NCI-H748 (cell line): ENCODE results near the gene KANSL1.
"Not testable (repeated sequence)": the region's sequence is repeated elsewhere in the genome, so short reads cannot be mapped to it uniquely, and the experiment has no call there.

Experiments used
- DNase-seq: peaks from one replicate; lab custom pipeline; 2025; ENCODE audit not compliant: unreplicated experiment; lab: John Stamatoyannopoulos, UW

The KANSL1 gene

DNA sequence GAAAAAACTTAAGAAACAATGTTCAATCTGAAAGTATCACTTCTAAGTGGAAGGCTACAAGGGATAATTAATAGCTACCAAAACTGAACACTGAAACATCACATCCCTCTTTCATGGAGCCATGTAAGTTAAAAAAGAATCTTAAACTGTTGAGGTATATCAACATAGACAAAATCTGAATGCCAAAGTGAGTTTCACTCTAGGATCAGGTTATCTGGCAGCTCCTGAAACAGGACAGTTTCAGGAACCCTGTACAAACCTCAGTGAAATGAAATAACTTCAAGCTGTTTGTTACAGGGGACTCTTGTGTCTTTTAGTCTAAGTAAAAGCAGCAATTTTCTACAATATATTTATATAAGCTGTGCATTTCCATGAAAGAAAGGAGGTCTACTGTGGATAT, 73.2 kb downstream of the KANSL1 start:
- DNase-seq = no peak

DNA sequence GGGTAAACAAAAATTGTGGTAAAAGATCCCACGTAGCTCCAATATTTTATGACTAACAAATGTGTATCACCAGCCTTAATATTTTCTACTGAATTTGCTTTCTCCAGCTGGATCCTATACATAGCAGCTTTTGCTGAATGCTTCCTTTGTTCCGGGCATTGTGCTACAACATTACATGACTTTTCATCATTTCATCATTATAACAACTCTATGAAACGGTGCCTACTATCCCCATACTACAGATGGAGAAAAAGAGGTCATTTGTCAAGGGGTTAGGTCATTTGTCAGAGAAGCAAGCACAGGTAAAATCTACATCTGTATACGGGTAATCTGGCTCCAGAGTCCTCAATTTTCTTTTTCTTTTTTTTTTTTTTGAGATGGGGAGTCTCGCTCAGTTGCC, 74.3 kb downstream of the KANSL1 start:
- DNase-seq = no peak

- DNase-seq = no peak
Observed at GRCh38 chr17:46117850-46118696, 75.2 kb downstream of the KANSL1 start.

DNA sequence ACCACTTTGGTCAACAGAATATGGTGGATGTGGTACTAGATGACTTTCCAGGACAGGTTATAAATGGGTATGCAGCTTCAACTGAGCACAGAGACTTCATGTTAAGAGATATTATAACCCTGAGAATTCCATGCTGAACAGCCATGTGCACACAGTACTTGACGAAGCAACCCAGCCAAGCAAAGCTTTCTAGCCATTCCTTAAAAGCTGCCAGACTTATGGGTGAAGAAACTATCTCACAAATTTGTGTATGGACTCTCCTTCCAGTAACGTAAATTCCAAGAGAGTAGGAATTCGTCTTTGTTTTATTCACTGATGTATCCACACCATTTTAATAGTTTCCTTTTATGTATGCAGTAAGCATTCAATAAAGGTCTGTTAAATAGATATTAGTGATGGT, 76.1 kb downstream of the KANSL1 start:
- no peak for DNase-seq

- DNase-seq = no peak
Observed at GRCh38 chr17:46115699-46116098, 77.5 kb downstream of the KANSL1 start.

DNA sequence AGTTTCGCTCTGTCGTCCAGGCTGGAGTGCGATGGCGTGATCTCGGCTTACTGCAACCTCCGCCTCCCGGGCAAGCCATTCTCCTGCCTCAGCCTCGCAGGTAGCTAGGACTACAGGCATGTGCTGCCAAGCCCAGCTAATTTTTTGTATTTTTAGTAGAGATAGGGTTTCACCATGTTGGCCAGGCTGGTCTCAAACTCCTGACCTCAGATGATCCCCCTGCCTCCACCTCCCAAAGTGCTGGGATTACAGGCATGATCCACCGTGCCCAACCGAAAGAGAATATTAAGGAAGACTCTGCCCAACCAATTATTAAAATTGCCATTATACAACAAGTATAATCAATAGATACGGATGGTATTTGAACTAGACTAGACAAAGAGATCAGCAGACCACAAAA, 82.0 kb downstream of the KANSL1 start:
- DNase-seq = not testable (repeated sequence)

DNA sequence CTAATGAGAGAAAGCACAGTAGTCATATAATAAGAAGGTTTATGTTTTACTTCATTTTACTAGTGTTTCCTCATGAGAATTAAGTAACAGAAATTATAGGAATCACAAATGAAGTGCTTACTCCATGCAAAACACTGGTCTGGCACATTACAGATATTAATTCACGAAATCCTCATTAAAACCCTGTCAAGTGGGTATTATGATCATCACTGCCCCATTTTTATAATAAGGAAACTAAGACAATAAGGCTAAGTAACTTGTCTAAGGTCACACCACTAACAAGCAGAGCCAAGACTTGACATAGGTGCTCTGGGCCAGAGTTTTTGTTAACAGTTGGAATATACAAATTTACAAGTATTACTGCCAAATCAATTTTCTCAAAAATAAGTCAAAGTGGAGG, 83.0 kb downstream of the KANSL1 start:
- DNase-seq = no peak

DNA sequence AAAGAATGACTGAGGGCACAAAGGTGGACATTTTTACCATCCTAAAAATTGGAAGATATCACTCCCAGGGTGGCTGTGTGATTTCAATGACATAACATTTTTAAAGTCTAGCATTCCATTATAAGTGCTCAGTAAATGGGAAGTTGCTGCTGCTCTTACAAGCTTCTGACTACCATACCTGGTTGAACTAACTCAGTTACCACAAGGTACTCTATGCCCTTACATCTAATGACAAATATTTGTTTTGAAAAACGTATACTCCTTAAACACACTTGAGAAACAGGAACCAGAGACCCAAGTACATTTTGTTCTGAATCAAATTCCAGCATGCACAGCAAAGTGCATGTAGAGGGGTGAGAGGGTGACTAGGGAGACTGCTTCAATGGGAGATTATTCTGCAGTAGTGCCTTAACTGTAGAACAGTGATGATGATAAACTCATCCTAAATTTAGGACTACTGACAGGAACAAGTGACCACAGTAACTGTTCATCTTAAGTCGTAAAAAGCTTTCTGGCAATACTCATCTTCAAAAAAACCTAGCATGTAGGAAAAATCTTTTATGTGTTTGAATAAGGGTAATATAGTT, 83.5 kb downstream of the KANSL1 start:
- no peak for DNase-seq

DNA sequence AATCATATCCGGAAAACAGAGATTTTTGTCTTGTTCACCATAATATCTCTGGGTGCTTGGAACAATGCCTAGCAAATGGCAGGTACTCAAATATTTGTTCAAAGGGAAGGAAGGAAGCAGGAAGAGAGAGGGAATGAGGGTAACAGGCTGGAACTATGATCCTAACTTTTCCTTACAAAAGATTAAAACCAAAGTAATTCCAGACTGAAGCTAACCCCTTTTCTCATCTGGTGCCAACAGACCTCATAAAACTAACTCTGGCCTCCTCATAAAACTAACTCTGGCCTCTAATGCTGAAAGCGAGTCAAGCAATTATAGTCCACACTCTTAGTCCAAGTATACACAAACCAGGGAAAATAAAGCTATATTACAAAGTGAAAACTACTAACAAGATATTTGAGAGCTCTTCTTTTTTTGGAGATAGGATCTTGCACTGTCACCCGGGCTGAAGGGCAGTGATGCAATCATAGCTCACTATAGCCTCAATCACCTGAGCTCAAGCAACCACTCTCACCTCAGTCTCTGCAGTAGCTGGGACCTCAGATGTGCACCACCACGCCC, 84.6 kb downstream of the KANSL1 start:
- DNase-seq = no peak

DNA sequence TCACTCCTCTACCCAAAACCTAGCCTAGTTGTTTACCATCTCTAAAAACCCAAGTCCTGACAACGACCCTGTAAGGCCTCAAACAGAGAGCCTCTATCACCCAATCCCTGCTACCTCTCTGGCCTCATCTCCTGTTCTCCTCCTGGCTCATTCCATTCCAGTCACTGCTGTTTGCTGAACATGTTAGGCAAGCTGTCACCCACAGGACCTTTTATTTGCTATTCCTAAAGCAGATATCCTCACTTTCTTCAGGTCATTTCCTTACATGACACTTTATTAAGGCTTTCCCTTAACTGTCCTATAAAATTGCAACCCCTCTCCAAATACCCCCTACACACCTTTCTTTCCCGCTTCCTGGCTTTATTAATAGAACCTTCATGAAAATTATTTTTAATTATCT, 85.1 kb downstream of the KANSL1 start:
- no peak for DNase-seq

- DNase-seq = no peak
Observed at GRCh38 chr17:46106966-46107644, 86.1 kb downstream of the KANSL1 start.

DNA sequence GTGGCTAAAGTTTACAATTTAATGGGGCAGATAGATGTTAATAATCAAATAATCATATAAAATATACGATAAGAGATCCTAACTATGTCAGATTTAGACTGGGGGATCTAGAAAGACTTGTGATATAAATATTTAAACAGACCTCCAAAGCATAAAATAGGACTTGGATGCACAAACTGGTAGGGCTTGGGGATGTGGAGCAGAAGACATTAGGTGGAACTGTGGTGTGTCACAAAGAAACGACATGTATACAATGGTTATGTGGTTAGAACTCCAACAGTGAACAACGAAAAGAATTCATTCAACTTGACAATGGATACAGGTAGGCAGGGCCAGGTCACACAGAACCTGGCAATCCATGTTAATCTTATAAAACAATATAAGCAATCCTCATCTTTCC, 90.4 kb downstream of the KANSL1 start:
- DNase-seq = not testable (repeated sequence)

- not testable (repeated sequence) for DNase-seq
Observed at GRCh38 chr17:46101785-46102617, 91.2 kb downstream of the KANSL1 start.

DNA sequence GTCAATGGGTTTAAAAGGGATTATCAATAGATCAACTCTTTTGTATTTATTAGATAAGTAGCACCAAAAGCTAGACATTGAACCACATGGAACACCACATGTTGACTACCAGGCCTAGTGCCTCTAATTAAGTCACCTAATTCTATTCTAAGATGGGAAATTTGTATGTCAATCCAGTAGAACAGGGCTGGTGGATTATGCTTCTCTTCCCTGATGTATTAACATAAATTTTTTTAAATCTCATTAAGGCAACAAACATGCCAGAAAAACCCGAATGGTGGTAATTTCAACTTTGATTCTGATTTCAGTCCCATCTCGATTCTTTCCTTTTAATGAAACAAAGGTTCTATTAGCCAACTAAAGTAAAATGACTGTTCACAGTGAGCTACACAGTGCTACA, 92.6 kb downstream of the KANSL1 start:
- no peak for DNase-seq

- no peak for DNase-seq
Observed at GRCh38 chr17:46099865-46100264, 93.4 kb downstream of the KANSL1 start.

GRCh38 chr17:46097497-46097896, 95.7 kb downstream of the KANSL1 start:
- no peak for DNase-seq

DNA sequence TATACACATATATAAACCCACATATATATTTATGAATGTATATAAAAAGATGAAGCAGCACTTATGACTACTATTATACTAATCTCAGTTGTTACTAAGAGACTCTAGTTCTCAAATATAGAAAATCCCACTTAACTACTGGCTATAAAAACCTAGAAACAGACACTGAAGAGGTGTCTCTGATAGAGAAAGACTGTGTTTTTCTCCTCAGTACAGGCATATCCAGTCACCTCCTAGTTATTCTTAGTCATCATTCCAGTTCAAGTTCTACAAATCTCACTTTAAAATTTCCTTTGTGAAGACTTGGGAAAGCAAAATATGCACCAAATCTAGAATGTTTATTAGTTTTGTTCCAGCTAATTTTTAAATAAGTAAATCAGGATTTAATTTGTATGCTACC, 100.2 kb downstream of the KANSL1 start:
- no peak for DNase-seq

GRCh38 chr17:46090871-46091270, 102.4 kb downstream of the KANSL1 start:
- no peak for DNase-seq

GRCh38 chr17:46089389-46089965, 103.8 kb downstream of the KANSL1 start:
- DNase-seq = no peak

DNA sequence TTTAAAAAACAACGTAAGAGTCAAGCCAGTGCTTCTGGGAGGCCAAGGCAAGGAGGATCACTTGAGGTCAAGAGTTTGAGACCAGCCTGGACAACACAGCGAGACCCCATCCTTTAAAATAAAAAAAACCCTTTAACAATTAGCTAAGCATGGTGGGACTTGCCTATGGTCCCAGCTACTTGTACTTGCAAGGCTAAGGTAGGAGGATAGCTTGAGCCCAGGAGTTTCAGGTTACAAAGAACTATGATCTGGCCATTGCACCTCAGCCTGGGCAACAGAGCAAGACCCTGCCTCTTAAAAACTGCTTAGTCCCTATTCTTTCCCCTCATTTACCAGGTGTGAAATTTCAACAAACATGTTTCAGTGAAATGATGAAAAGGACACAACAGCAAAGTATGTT, 104.6 kb downstream of the KANSL1 start:
- DNase-seq = no peak

DNA sequence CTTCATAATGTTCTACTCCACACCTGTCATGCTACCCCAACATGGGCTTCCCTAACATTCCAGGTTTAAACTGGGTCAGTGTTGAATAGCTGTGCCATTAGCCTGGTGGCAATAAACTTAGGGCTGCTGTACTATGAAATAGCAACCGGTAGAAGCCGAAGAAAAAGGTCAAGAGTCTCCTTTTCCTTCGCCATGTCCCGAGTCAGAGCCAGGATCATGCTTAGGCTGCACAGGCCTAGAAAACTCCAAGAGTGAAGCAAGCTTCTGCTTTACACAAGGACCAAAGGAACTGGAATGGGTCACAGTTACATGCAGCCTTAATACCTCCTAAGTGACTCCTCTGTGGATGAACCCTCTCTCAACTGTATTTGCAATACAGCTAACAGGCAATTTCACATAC, 105.4 kb downstream of the KANSL1 start:
- DNase-seq = not testable (repeated sequence)
